ENCODE measurements around the gene ZFP36. TPM values are rescaled to one million over a fixed set of nuclear protein-coding genes. Genes with fewer than 3 reads are reported as not detected.
A peak's percentile ranks its signal among the peaks of the same experiment; 100 is the strongest.

The ZFP36 gene
- total RNA-seq, 1 experiment from 2014 or later = 36.3 TPM

DNA sequence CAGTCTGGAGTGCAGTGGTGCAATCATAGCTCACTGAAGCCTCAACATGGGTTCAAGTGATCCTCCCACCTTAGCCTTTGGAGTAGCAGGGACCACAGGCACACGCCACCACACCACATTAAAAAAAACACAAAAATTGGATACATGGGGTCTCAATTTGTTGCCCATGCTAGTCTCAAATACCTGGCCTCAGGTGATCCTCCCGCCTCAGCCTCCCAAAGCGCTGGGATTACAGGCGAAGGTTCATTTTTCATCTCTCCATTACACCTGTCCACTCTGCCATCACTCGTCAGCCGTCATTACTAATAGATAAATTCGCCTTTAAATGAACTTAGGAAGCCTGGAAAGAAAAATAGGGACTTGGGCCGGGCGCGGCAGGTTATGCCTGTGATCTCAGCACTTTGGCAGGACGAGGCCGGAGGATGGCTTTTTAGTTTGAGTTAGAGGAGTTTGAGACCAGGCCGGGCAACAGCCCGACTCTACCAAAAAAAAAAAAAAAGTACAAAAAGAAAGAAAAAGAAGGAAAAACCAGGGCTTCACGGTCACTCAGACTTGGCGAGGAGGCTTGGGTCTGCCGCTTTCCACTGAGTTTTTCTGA lies 38.0 kb downstream of the ZFP36 start:
- no peak for DNase-seq
- peaks cover 30% of the 10 kb centered on the region for H3K4me1 ChIP-seq (replicated peaks; ENCODE audit: insufficient read depth)
- H3K4me2 ChIP-seq = peak overlapping the region; percentile 92
- H4K20me1 ChIP-seq (ENCODE audit: insufficient read depth) = peaks cover 23% of the 10 kb centered on the region
- H3K4me3 ChIP-seq = peak overlapping the region; percentile 83
- H3K9me2 ChIP-seq (ENCODE audit: insufficient read depth) = no peaks in the 10 kb centered on the region
- intact Hi-C loops (cut with micrococcal nuclease; ENCODE audit: unreplicated experiment) = loop anchor here (1.0 to 10.0 kb wide), 5 partner anchors 32 to 320 kb away; partner anchors contain the start of genes EID2B, MED29, PAF1 and PLEKHG2
- no peak for TF ChIP-seq EZH2 (IDR thresholded peaks at IDR 0.05; ENCODE audit: low read depth)
- TF ChIP-seq, protein P1, sequence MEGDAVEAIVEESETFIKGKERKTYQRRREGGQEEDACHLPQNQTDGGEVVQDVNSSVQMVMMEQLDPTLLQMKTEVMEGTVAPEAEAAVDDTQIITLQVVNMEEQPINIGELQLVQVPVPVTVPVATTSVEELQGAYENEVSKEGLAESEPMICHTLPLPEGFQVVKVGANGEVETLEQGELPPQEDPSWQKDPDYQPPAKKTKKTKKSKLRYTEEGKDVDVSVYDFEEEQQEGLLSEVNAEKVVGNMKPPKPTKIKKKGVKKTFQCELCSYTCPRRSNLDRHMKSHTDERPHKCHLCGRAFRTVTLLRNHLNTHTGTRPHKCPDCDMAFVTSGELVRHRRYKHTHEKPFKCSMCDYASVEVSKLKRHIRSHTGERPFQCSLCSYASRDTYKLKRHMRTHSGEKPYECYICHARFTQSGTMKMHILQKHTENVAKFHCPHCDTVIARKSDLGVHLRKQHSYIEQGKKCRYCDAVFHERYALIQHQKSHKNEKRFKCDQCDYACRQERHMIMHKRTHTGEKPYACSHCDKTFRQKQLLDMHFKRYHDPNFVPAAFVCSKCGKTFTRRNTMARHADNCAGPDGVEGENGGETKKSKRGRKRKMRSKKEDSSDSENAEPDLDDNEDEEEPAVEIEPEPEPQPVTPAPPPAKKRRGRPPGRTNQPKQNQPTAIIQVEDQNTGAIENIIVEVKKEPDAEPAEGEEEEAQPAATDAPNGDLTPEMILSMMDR (conservative IDR thresholded peaks at IDR 0.05) = no peak
- no peaks in the 10 kb centered on the region for H3K9me3 ChIP-seq (ENCODE audit: insufficient read depth, low read depth)
- no peaks in the 10 kb centered on the region for H3K27me3 ChIP-seq (ENCODE audit: insufficient read depth, low read depth)
- H3K27ac ChIP-seq = peak overlapping the region; percentile 97
- POLR2A ChIA-PET (ENCODE audit: unreplicated experiment) = interaction anchor here (0.5 to 2.0 kb wide), 2 partner anchors 9 to 37 kb away, joined by 3 to 32 read pairs; partner anchors contain the start of gene RPS16
- CTCF ChIA-PET = interaction anchor here (0.6 kb wide), 1 partner anchor 98 kb away, joined by 4 read pairs; no protein-coding TSS in a partner anchor
- peaks cover 49% of the 10 kb centered on the region for H3K79me2 ChIP-seq (ENCODE audit: low read depth)
- peak overlapping the region; percentile 71; the same call in 1 of the 2 replicates for H2AFZ ChIP-seq
- H3F3A ChIP-seq (ENCODE audit: insufficient read depth, low read depth) = peaks cover 44% of the 10 kb centered on the region
- H3K36me3 ChIP-seq (ENCODE audit: low read depth) = peaks cover 7% of the 10 kb centered on the region
- TSS peak; percentile 95 for BruUV-seq (replicated peaks)

DNA sequence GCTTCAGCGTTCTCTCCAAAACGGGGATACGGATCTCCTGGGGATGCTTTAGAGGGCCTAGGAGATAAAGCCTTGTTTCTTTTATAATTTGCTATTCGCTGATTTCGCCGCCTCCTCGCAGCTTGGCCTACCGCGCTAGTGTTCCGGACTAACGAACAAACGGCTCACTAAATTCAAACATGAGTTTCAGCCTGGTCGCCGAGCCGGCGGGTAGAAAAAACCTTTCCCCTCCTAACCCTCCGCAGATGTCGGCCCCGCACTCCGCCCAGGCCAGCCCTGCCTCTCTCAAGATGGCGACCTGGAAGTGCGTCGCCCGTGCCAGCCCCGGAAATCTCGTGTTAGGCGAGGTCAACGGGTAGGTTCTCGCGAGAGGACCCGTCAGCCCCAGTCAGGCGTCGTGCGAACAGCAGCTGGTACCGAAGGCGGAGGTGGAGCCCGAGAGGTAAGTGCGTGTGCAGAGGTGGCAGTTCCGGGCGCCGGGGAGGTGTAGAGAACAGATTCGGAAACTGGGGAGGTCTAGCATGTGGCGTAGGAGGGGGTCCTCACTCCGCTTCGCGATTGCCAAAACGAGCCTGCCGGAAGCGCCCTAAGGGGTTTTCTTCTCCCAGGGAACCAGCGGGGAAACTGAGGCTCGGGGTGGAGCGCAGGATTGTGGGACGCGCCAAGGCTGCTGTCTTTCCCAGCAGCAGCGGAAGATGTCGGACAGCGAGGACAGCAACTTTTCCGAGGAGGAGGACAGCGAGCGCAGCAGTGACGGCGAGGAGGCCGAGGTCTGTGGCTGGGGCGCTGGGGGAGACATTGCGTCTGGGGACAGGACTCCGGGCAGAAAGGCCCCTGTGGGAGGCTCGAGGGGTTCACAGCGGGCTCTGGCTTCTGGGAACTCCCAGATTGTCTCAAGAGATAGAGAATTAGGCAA lies 38.8 kb downstream of the ZFP36 start, which contains the start of gene SUPT5H:
Gene SUPT5H (plus strand): TSS at position 387 of the 916 bp plus-strand sequence. CDS start 309 bp downstream, at position 696.
- ChIA-PET POLR2A (ENCODE audit: unreplicated experiment) (interaction anchor here (0.5 to 2.0 kb wide), 5 partner anchors 10 to 1539 kb away, joined by 3 to 32 read pairs (median 8); partner anchors contain the start of genes RPS16, TIMM50 and WDR87), CTCF (interaction anchor here (0.6 kb wide), 1 partner anchor 97 kb away, joined by 4 read pairs; no protein-coding TSS in a partner anchor)
- intact Hi-C loops (cut with micrococcal nuclease; ENCODE audit: unreplicated experiment) = loop anchor here (1.0 to 10.0 kb wide), 5 partner anchors 33 to 319 kb away; partner anchors contain the start of genes EID2B, MED29, PAF1 and PLEKHG2
- peak within 1 kb of the TSS; percentile 95 for H2AFZ ChIP-seq
- peaks cover 57% of the 10 kb centered on the region for H3K79me2 ChIP-seq (ENCODE audit: low read depth)
- H3F3A ChIP-seq (ENCODE audit: insufficient read depth, low read depth) = peaks cover 39% of the 10 kb centered on the region
- TF ChIP-seq EZH2 (IDR thresholded peaks at IDR 0.05; ENCODE audit: low read depth) = no peak
- TF ChIP-seq, protein P1 (conservative IDR thresholded peaks at IDR 0.05) = no peak
- H3K9me3 ChIP-seq (ENCODE audit: insufficient read depth, low read depth) = no peaks in the 10 kb centered on the region
- peak within 1 kb of the TSS; percentile 83 for H3K4me3 ChIP-seq
- peaks cover 30% of the 10 kb centered on the region for H3K4me1 ChIP-seq (replicated peaks; ENCODE audit: insufficient read depth)
- H4K20me1 ChIP-seq (ENCODE audit: insufficient read depth) = peaks cover 29% of the 10 kb centered on the region
- H3K4me2 ChIP-seq = peak within 1 kb of the TSS; percentile 100
- DNase-seq = peak; percentile 94 to 95
- BruUV-seq (replicated peaks) = TSS peak; percentile 50
- no peaks in the 10 kb centered on the region for H3K27me3 ChIP-seq (ENCODE audit: insufficient read depth, low read depth)
- H3K9me2 ChIP-seq (ENCODE audit: insufficient read depth) = no peaks in the 10 kb centered on the region
- peaks cover 8% of the 10 kb centered on the region for H3K36me3 ChIP-seq (ENCODE audit: low read depth)
- H3K27ac ChIP-seq = peak within 1 kb of the TSS; percentile 97
